HepG2 (cell line): ENCODE measurements around the gene CCL27. TPM values are rescaled to one million over a fixed set of nuclear protein-coding genes. Genes with fewer than 3 reads are reported as not detected.

Experiments
- E2F2 ChIP-seq: sonication (generic); formaldehyde crosslinking; IDR thresholded peaks from 2 replicates; pipeline ENCODE4 v1.4.0; 2020; ENCODE audit warnings: missing genetic modification reagents, borderline replicate concordance
- HNRNPLL ChIP-seq: fragments of 200-400 bp; formaldehyde crosslinking; IDR thresholded peaks from 2 replicates; pipeline ENCODE4 v1.6.1; 2017; ENCODE audit warnings: mild to moderate bottlenecking, low read depth, low read length; ENCODE audit not compliant: poor library complexity, severe bottlenecking
- JARID2 ChIP-seq: sonication (generic); formaldehyde crosslinking; IDR thresholded peaks from 2 replicates; pipeline ENCODE4 v1.8.1; 2023; ENCODE audit warnings: missing genetic modification reagents, inconsistent platforms; ENCODE audit not compliant: insufficient replicate concordance
- MAFG ChIP-seq: sonication (generic); formaldehyde crosslinking; IDR thresholded peaks from 2 replicates; pipeline ENCODE4 v1.5.1; 2020; ENCODE audit warnings: mild to moderate bottlenecking, missing genetic modification reagents
- RELA ChIP-seq: sonication (generic); formaldehyde crosslinking; IDR thresholded peaks from 2 replicates; pipeline ENCODE4 v1.4.0; 2020; ENCODE audit warnings: missing genetic modification reagents
- SNAPC2 ChIP-seq: sonication (generic); formaldehyde crosslinking; IDR thresholded peaks from 2 replicates; pipeline ENCODE4 v1.8.1; 2022; ENCODE audit warnings: mild to moderate bottlenecking, missing genetic modification reagents
- UBTF ChIP-seq: sonication (generic); formaldehyde crosslinking; IDR thresholded peaks from 2 replicates; pipeline ENCODE4 v1.4.0; 2020; ENCODE audit warnings: mild to moderate bottlenecking, missing genetic modification reagents
- ZBTB3 ChIP-seq: sonication (generic); formaldehyde crosslinking; IDR thresholded peaks from 2 replicates; pipeline ENCODE4 v1.4.0; 2020; ENCODE audit warnings: low read depth, mild to moderate bottlenecking, moderate library complexity, missing genetic modification reagents, borderline replicate concordance
- ZNF30 ChIP-seq: sonication (generic); formaldehyde crosslinking; IDR thresholded peaks from 2 replicates; pipeline ENCODE4 v1.5.0; 2020; ENCODE audit warnings: mild to moderate bottlenecking, missing genetic modification reagents
- ZNF350 ChIP-seq: sonication (generic); formaldehyde crosslinking; IDR thresholded peaks from 2 replicates; pipeline ENCODE4 v1.4.0; 2020; ENCODE audit warnings: mild to moderate bottlenecking, low read depth, missing genetic modification reagents, borderline replicate concordance
- ZNF687 ChIP-seq: sonication (generic); formaldehyde crosslinking; IDR thresholded peaks from 2 replicates; pipeline ENCODE4 v1.5.1; 2020; ENCODE audit warnings: mild to moderate bottlenecking, missing genetic modification reagents, moderate library complexity
- ZNF788 ChIP-seq: sonication (generic); formaldehyde crosslinking; IDR thresholded peaks from 2 replicates; pipeline ENCODE4 v1.5.0; 2020; ENCODE audit warnings: mild to moderate bottlenecking, missing genetic modification reagents, borderline replicate concordance
- ZZZ3 ChIP-seq: sonication (generic); formaldehyde crosslinking; IDR thresholded peaks from 2 replicates; pipeline ENCODE4 v1.4.0; 2020; ENCODE audit warnings: missing genetic modification reagents, mild to moderate bottlenecking, borderline replicate concordance
- polyA plus RNA-seq, 8 experiments: library from polyadenylated mRNA; depleted of rRNA in 3 of 8; stranded (reverse) in 7 of 8; unstranded in 1 of 8; fragments of >200 nt; fragmentation: Illumina TruSeq in 4 of 8; extraction: Trizol in 4 of 8; gene quantifications; 2 replicates each; pipeline versions ENCODE4 v1.2.1 to v1.2.3, GENCODE V29; 2011 to 2016; ENCODE audit warnings: low read depth in 4 of 8, missing spikeins in 1 of 8, mixed read lengths in 1 of 8; ENCODE audit not compliant: insufficient read depth in 1 of 8
- total RNA-seq, 5 experiments: library from RNA; depleted of rRNA; stranded (reverse); fragments of >200 nt; fragmentation: Illumina TruSeq; extraction: Trizol; gene quantifications; 2 replicates each; pipeline ENCODE4 v1.2.3, GENCODE V29; 2016; ENCODE audit warnings: low read depth in 1 of 5
- TF ChIP-seq, protein P1 (sequence below): sonication (generic); formaldehyde crosslinking; IDR thresholded peaks from 2 replicates; pipeline ENCODE4 v1.4.0; 2020; ENCODE audit warnings: mild to moderate bottlenecking, missing genetic modification reagents, borderline replicate concordance
- TF ChIP-seq, protein P2 (sequence below): sonication (generic); formaldehyde crosslinking; IDR thresholded peaks from 2 replicates; pipeline ENCODE4 v1.4.0; 2020; ENCODE audit warnings: missing genetic modification reagents, borderline replicate concordance

The CCL27 gene
- total and polyA plus RNA-seq, 2 of the 13 experiments (the other 11 are each of a cell fraction or from before 2014, with no cell fraction given), result not detected

DNA sequence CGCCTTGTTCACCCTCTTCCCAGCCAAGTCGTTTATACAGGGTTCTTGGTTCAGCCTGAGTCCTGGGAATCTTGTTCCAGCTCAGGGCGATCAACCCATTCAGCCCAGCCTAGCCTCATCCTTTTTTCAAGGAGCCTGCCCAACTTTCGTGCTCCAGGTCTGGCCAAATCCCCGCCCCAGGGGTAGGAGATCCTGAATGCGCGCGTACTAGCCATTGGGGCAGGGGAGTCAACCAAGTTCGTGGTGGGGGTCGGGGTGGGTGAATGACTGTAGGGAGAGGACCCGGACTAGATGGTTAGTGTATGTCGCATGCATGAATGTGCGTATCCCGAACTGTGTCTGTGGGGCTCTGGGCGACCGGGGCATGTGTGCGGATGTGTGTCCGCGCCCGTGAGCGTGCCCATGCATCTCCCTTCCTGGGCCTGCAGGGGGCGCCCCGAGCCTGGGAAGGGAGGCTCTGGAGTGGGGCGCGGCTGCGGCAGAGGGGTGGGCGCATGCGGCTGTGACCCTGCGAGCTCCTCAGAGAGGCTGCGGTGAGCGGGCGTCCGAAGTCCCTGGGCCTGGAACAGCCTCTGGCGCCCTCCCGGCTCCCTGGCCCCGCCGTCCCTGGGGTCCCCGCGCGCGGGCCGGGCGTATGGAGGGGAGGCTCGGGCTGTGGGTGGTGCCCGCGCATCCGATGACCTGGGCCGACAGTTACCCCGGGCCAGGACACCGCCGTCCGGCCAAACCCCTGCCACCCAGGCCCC is 38.7 kb upstream of the CCL27 start (continued):
- TF ChIP-seq UBTF (CRISPR knock-in tag) (peak; percentile 64), ZNF687 (CRISPR knock-in tag) (peak; percentile 60), MAFG (no peak), ZNF30 (no peak), E2F2 (no peak), ZNF350 (CRISPR knock-in tag) (0 out of 2 replicates have a peak, but pooled peaks have one; percentile 18), HNRNPLL (peak; percentile 26), RELA (CRISPR knock-in tag) (peak; percentile 25; the same call in 1 of the 2 replicates), SNAPC2 (CRISPR knock-in tag) (no peak), ZNF788 (CRISPR knock-in tag) (peak; percentile 44; the same call in 1 of the 2 replicates), ZBTB3 (CRISPR knock-in tag) (no peak), JARID2 (CRISPR knock-in tag) (no peak), ZZZ3 (no peak)
- TF ChIP-seq, protein P1, sequence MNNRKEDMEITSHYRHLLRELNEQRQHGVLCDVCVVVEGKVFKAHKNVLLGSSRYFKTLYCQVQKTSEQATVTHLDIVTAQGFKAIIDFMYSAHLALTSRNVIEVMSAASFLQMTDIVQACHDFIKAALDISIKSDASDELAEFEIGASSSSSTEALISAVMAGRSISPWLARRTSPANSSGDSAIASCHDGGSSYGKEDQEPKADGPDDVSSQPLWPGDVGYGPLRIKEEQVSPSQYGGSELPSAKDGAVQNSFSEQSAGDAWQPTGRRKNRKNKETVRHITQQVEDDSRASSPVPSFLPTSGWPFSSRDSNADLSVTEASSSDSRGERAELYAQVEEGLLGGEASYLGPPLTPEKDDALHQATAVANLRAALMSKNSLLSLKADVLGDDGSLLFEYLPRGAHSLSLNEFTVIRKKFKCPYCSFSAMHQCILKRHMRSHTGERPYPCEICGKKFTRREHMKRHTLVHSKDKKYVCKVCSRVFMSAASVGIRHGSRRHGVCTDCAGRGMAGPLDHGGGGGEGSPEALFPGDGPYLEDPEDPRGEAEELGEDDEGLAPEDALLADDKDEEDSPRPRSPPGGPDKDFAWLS, result no peak
- TF ChIP-seq, protein P2, sequence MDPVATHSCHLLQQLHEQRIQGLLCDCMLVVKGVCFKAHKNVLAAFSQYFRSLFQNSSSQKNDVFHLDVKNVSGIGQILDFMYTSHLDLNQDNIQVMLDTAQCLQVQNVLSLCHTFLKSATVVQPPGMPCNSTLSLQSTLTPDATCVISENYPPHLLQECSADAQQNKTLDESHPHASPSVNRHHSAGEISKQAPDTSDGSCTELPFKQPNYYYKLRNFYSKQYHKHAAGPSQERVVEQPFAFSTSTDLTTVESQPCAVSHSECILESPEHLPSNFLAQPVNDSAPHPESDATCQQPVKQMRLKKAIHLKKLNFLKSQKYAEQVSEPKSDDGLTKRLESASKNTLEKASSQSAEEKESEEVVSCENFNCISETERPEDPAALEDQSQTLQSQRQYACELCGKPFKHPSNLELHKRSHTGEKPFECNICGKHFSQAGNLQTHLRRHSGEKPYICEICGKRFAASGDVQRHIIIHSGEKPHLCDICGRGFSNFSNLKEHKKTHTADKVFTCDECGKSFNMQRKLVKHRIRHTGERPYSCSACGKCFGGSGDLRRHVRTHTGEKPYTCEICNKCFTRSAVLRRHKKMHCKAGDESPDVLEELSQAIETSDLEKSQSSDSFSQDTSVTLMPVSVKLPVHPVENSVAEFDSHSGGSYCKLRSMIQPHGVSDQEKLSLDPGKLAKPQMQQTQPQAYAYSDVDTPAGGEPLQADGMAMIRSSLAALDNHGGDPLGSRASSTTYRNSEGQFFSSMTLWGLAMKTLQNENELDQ (CRISPR knock-in tag), result no peak
